Neural cell (in vitro differentiated cells): ENCODE data around the gene BAD. TPM values are rescaled to one million over a fixed set of nuclear protein-coding genes. Genes with fewer than 3 reads are reported as not detected.

Experiments used
- H2AFZ ChIP-seq: fragments of 200-600, 300-800 bp; sonication (generic), shearing (Covaris generic); 2 replicates; pipeline ENCODE4 v1.6.0; 2014; ENCODE audit warnings: low read depth, mild to moderate bottlenecking, antibody characterized with exemption, low read length, moderate library complexity
- H3F3A ChIP-seq: fragments of 200-600 bp; shearing (Covaris generic); 2 replicates; pipeline ENCODE4 v1.6.1; 2016; ENCODE audit warnings: mild to moderate bottlenecking, moderate library complexity, mixed read lengths, antibody characterized with exemption, low read length; ENCODE audit not compliant: insufficient read depth, poor library complexity, severe bottlenecking
- H3K27ac ChIP-seq: fragments of 200-600, 300-800 bp; sonication (generic), shearing (Covaris generic); 2 replicates; pipeline ENCODE4 v1.5.1; 2014; ENCODE audit warnings: mild to moderate bottlenecking, low read length, moderate library complexity
- H3K27me3 ChIP-seq: fragments of 300-800, 200-600 bp; sonication (generic), shearing (Covaris generic); 2 replicates; pipeline ENCODE4 v1.6.0; 2014; ENCODE audit warnings: mild to moderate bottlenecking, low read depth, low read length, moderate library complexity; ENCODE audit not compliant: insufficient read depth
- H3K36me3 ChIP-seq: fragments of 300-800, 200-600 bp; sonication (generic), shearing (Covaris generic); 2 replicates; pipeline ENCODE4 v1.5.1; 2014; ENCODE audit warnings: mild to moderate bottlenecking, antibody characterized with exemption, low read length, moderate library complexity; ENCODE audit not compliant: insufficient read depth
- H3K4me2 ChIP-seq: fragments of 300-800, 200-600 bp; sonication (generic), shearing (Covaris generic); 2 replicates; pipeline ENCODE4 v1.6.0; 2014; ENCODE audit warnings: mild to moderate bottlenecking, low read length
- H3K4me3 ChIP-seq: fragments of 300-800, 200-600 bp; sonication (generic), shearing (Covaris generic); 2 replicates; pipeline ENCODE4 v1.5.1; 2014; ENCODE audit warnings: mild to moderate bottlenecking, low read length, moderate library complexity
- H3K79me2 ChIP-seq: fragments of 200-600 bp; shearing (Covaris generic); replicated peaks from 2 replicates; pipeline ENCODE4 v1.6.0; 2014; ENCODE audit warnings: mild to moderate bottlenecking, low read length, moderate library complexity; ENCODE audit not compliant: insufficient read depth
- H3K9ac ChIP-seq: fragments of 300-800, 200-600 bp; sonication (generic), shearing (Covaris generic); 2 replicates; pipeline ENCODE4 v1.6.1; 2016; ENCODE audit warnings: mild to moderate bottlenecking, low read length, mixed read lengths
- H3K9me2 ChIP-seq: fragments of 200-600 bp; shearing (Covaris generic); 2 replicates; pipeline ENCODE4 v1.6.1; 2016; ENCODE audit warnings: mild to moderate bottlenecking, low read length, mixed read lengths; ENCODE audit not compliant: insufficient read depth
- H3K9me3 ChIP-seq: fragments of 200-600, 300-800 bp; sonication (generic), shearing (Covaris generic); 2 replicates; pipeline ENCODE4 v1.6.1; 2016; ENCODE audit warnings: mild to moderate bottlenecking, mixed run types, low read length, moderate library complexity, mixed read lengths
- H4K20me1 ChIP-seq: fragments of 200-600 bp; shearing (Covaris generic); 2 replicates; pipeline ENCODE4 v1.6.1; 2016; ENCODE audit warnings: mild to moderate bottlenecking, mixed run types; ENCODE audit not compliant: insufficient read depth
- EP300 ChIP-seq: fragments of 450-650 bp; conservative IDR thresholded peaks from 2 replicates; pipeline ENCODE4 v1.6.1; 2014; ENCODE audit warnings: antibody characterized with exemption, mild to moderate bottlenecking, moderate library complexity; ENCODE audit not compliant: poor library complexity, severe bottlenecking
- EZH2 ChIP-seq: fragments of 200-600, 300-800 bp; shearing (Covaris generic), sonication (generic); IDR thresholded peaks from 2 replicates; pipeline ENCODE4 v1.6.1; 2014; ENCODE audit warnings: antibody characterized with exemption, low read length, borderline replicate concordance, mild to moderate bottlenecking; ENCODE audit not compliant: insufficient read depth, poor library complexity, severe bottlenecking
- MXI1 ChIP-seq: fragments of 450-650 bp; conservative IDR thresholded peaks from 2 replicates; pipeline ENCODE4 v1.6.1; 2014; ENCODE audit warnings: antibody characterized with exemption, mild to moderate bottlenecking; ENCODE audit not compliant: poor library complexity, severe bottlenecking
- POLR2AphosphoS5 ChIP-seq: IDR thresholded peaks from 2 replicates; pipeline ENCODE4 v1.6.1; 2012
- SMC3 ChIP-seq: fragments of 450-650 bp; conservative IDR thresholded peaks from 2 replicates; pipeline ENCODE4 v1.6.1; 2014; ENCODE audit warnings: antibody characterized with exemption, mild to moderate bottlenecking, moderate library complexity; ENCODE audit not compliant: poor library complexity
- TAF1 ChIP-seq: IDR thresholded peaks from 2 replicates; pipeline ENCODE4 v1.6.1; 2012; ENCODE audit warnings: low read depth
- polyA plus RNA-seq: library from polyadenylated mRNA; depleted of rRNA; stranded (reverse); fragments of >200 nt; gene quantifications from 2 replicates; pipeline ENCODE4 v1.2.3, GENCODE V29; 2014
- TF ChIP-seq, protein P1 (sequence below): fragments of 450-650 bp; IDR thresholded peaks from 2 replicates; pipeline ENCODE4 v1.5.1; 2014; ENCODE audit warnings: antibody characterized with exemption, mild to moderate bottlenecking, moderate library complexity; ENCODE audit not compliant: poor library complexity, severe bottlenecking
- TF ChIP-seq, protein P2 (sequence below): IDR thresholded peaks from 2 replicates; pipeline ENCODE4 v1.6.1; 2012; ENCODE audit warnings: borderline replicate concordance

Gene BAD
- polyA plus RNA-seq, 1 donor from 2014 or later = 219 TPM

DNA sequence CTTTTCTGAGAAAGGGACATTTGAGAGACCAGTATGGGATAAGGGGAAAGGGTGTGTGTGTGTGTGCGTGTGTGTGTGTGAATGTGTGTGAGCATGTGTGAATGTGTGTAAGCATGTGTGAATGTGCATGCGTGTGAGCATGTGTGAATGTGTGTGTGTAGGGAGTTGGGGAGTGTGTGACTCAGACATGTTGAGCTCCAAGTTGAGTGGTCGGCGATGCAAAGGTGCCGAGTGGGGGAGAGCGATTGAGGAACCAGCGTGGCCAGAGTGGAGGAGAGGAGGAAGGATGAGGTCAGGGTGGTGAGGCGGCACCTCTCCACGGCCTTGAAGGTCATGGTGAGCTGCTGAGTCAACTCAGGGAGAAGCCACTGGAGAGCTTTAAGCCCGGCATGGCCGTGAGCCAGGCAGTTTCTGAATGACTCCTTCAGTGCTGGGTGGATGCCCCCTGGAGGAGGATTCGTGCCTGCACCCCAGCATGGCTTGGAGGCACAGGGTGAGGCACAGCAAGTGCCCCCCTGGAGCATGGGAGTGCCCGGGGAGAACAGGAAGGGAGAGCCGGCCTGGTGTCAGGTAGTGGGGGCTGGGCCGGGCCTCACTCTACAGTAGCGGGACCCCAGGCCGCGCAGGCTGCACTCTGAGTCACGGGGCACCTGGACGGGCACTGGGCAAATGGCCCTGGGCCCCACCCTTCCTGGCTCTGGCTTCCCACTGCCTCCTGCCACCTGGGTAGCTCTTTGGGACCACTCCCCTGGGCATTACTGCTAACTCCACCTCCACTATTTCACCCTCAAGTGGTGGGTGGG is 47.3 kb upstream of the BAD start:
- Histone ChIP-seq H3K4me3 (no peak overlapping the region), H4K20me1 (no peaks in the 10 kb centered on the region), H3K4me2 (no peak overlapping the region), H3K9me2 (no peaks in the 10 kb centered on the region), H3F3A (no peaks in the 10 kb centered on the region), H3K79me2 (no peaks in the 10 kb centered on the region), H3K27ac (no peak overlapping the region), H3K36me3 (no peaks in the 10 kb centered on the region), H3K27me3 (no peaks in the 10 kb centered on the region), H3K9me3 (no peaks in the 10 kb centered on the region), H3K9ac (no peak overlapping the region), H2AFZ (no peak overlapping the region)
- TF ChIP-seq POLR2AphosphoS5 (no peak), MXI1 (no peak), EZH2 (no peak), TAF1 (no peak), SMC3 (no peak), EP300 (no peak)
- TF ChIP-seq, protein P1, sequence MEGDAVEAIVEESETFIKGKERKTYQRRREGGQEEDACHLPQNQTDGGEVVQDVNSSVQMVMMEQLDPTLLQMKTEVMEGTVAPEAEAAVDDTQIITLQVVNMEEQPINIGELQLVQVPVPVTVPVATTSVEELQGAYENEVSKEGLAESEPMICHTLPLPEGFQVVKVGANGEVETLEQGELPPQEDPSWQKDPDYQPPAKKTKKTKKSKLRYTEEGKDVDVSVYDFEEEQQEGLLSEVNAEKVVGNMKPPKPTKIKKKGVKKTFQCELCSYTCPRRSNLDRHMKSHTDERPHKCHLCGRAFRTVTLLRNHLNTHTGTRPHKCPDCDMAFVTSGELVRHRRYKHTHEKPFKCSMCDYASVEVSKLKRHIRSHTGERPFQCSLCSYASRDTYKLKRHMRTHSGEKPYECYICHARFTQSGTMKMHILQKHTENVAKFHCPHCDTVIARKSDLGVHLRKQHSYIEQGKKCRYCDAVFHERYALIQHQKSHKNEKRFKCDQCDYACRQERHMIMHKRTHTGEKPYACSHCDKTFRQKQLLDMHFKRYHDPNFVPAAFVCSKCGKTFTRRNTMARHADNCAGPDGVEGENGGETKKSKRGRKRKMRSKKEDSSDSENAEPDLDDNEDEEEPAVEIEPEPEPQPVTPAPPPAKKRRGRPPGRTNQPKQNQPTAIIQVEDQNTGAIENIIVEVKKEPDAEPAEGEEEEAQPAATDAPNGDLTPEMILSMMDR = no peak

DNA sequence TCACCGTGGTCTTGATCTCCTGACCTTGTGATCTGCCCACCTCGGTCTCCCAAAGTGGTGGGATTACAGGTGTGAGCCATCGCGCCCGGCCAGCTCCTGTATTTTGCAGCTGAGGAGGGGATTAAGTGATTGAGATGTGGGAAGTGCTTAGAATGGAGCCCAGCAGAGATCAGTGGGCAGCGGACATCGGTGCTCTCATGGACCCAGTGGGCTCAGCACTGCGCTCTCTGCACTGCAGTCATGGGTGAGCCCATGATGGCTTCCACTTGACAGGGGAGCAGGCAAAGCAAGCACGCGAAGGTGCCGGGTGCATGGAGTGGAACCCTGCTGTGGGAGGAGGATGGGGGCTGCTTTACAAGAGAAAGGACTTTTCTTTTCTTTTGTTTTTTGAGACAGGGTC is 46.4 kb upstream of the BAD start:
- no peaks in the 10 kb centered on the region for H3K9me2 ChIP-seq
- H3K79me2 ChIP-seq = no peaks in the 10 kb centered on the region
- no peak overlapping the region for H3K4me2 ChIP-seq
- H3K36me3 ChIP-seq = no peaks in the 10 kb centered on the region
- no peak overlapping the region for H3K4me3 ChIP-seq
- H3K27ac ChIP-seq = no peak overlapping the region
- H3K27me3 ChIP-seq = no peaks in the 10 kb centered on the region
- TF ChIP-seq POLR2AphosphoS5 = no peak
- TF ChIP-seq MXI1 = no peak
- no peak for TF ChIP-seq TAF1
- no peak for TF ChIP-seq EZH2
- H3F3A ChIP-seq = no peaks in the 10 kb centered on the region
- H3K9ac ChIP-seq = no peak overlapping the region
- H2AFZ ChIP-seq = no peak overlapping the region
- no peaks in the 10 kb centered on the region for H4K20me1 ChIP-seq
- no peaks in the 10 kb centered on the region for H3K9me3 ChIP-seq

DNA sequence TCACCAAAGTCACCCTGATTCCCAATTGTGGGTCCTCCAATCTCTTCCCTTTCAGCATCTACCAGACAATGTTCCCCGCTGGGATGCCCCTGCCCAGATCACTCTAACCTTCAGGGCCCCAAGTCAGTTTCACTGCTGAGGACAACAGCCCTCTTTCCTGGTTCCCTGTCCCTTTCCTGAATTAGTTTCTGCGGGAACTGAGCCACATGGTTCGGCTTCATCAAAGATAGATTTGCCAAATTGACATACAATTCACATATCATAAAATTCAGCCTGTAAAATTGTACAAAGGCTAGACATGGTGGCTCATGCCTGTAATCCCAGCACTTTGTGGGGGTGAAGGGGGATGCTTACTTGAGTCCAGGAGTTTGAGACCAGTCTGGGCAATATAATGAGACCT is 43.5 kb upstream of the BAD start:
- H3K4me3 ChIP-seq = no peak overlapping the region
- H3K27me3 ChIP-seq = no peaks in the 10 kb centered on the region
- H3F3A ChIP-seq = no peaks in the 10 kb centered on the region
- no peak overlapping the region for H2AFZ ChIP-seq
- no peak overlapping the region for H3K4me2 ChIP-seq
- no peaks in the 10 kb centered on the region for H3K9me3 ChIP-seq
- TF ChIP-seq MXI1 = no peak
- no peaks in the 10 kb centered on the region for H4K20me1 ChIP-seq
- H3K36me3 ChIP-seq = no peaks in the 10 kb centered on the region
- no peaks in the 10 kb centered on the region for H3K9me2 ChIP-seq
- no peak overlapping the region for H3K9ac ChIP-seq
- no peaks in the 10 kb centered on the region for H3K79me2 ChIP-seq
- H3K27ac ChIP-seq = no peak overlapping the region

DNA sequence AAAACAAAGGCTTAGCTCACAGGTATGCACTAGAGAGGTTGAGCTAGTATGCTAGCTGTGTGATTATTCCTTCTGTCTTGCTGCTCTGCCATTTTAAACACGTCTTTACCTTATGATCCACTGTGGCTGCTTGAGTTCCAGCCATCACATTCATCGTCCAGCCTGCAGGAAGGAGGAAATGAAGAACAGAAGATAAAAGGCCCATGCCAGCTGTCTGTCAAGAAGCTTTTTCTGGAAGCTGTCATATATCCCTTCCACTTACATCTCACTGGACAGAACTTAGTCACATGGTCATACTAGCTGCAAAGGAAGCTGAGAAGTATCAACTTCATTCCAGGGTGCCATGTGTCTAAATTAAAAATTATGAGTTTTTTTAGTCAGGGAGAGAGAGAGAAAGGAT is 42.9 kb upstream of the BAD start:
- no peak overlapping the region for H3K9ac ChIP-seq
- no peaks in the 10 kb centered on the region for H3K9me3 ChIP-seq
- no peaks in the 10 kb centered on the region for H3K9me2 ChIP-seq
- H3K4me2 ChIP-seq = no peak overlapping the region
- H3K27ac ChIP-seq = no peak overlapping the region
- H3F3A ChIP-seq = no peaks in the 10 kb centered on the region
- no peaks in the 10 kb centered on the region for H3K36me3 ChIP-seq
- no peak overlapping the region for H2AFZ ChIP-seq
- H3K27me3 ChIP-seq = no peaks in the 10 kb centered on the region
- H4K20me1 ChIP-seq = no peaks in the 10 kb centered on the region
- TF ChIP-seq, protein P2, sequence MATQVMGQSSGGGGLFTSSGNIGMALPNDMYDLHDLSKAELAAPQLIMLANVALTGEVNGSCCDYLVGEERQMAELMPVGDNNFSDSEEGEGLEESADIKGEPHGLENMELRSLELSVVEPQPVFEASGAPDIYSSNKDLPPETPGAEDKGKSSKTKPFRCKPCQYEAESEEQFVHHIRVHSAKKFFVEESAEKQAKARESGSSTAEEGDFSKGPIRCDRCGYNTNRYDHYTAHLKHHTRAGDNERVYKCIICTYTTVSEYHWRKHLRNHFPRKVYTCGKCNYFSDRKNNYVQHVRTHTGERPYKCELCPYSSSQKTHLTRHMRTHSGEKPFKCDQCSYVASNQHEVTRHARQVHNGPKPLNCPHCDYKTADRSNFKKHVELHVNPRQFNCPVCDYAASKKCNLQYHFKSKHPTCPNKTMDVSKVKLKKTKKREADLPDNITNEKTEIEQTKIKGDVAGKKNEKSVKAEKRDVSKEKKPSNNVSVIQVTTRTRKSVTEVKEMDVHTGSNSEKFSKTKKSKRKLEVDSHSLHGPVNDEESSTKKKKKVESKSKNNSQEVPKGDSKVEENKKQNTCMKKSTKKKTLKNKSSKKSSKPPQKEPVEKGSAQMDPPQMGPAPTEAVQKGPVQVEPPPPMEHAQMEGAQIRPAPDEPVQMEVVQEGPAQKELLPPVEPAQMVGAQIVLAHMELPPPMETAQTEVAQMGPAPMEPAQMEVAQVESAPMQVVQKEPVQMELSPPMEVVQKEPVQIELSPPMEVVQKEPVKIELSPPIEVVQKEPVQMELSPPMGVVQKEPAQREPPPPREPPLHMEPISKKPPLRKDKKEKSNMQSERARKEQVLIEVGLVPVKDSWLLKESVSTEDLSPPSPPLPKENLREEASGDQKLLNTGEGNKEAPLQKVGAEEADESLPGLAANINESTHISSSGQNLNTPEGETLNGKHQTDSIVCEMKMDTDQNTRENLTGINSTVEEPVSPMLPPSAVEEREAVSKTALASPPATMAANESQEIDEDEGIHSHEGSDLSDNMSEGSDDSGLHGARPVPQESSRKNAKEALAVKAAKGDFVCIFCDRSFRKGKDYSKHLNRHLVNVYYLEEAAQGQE = no peak
- TF ChIP-seq EZH2 (no peak), MXI1 (no peak), TAF1 (no peak), POLR2AphosphoS5 (no peak), EP300 (no peak)
- TF ChIP-seq, protein P1 = no peak
- no peak overlapping the region for H3K4me3 ChIP-seq
- H3K79me2 ChIP-seq = no peaks in the 10 kb centered on the region
